HG03280 (cell line): ENCODE data around the gene SYNE1.

Experiments used
- ATAC-seq: cut with Tn5 transposase; IDR thresholded peaks from one replicate; pipeline ENCODE4 v1.9.1; 2021; ENCODE audit warnings: mild to moderate bottlenecking, moderate library complexity; ENCODE audit not compliant: unreplicated experiment

The SYNE1 gene

DNA sequence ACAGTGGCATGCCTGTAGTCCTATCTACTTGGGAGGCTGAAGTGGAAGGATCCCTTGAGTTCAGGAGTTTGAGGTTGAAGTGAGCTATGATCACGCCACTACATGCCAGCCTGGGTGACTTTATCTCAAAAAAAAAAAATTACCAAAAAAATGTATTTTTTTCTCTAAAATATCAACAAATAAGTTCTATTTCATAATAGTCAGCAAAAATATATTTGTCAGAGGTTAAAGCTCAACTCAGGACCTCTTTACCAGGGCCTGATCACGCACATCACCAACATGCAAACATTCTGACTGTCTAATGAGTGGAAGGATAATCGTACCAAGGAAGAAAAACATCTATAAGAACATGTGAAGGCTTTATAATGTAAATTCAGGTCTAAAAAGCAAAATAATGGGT lies 387.0 kb downstream of the SYNE1 start:
- no peak for ATAC-seq

DNA sequence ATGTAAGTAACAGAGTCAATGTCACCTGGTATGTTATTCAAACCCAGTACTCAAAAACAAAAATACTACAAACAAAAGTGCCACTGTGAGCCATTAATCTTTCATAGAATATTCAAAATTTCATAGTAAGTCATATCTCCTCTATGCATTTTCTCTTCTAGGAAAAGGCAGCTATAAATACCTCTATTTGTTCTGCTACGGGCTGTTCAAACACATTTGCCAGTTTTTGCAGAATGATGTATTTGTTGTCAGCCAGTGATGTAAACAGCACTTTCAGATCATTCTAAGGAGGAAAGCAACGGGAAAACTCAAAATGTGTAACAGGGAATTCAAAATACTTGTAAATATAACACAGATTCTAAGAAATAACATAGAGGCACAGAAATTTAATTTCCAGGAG lies 388.2 kb downstream of the SYNE1 start:
- no peak for ATAC-seq

- ATAC-seq, result no peak
Measured at GRCh38 chr6:152246554-152247337, 390.4 kb downstream of the SYNE1 start.

GRCh38 chr6:152244998-152245630 lies 392.0 kb downstream of the SYNE1 start:
- ATAC-seq, result no peak

DNA sequence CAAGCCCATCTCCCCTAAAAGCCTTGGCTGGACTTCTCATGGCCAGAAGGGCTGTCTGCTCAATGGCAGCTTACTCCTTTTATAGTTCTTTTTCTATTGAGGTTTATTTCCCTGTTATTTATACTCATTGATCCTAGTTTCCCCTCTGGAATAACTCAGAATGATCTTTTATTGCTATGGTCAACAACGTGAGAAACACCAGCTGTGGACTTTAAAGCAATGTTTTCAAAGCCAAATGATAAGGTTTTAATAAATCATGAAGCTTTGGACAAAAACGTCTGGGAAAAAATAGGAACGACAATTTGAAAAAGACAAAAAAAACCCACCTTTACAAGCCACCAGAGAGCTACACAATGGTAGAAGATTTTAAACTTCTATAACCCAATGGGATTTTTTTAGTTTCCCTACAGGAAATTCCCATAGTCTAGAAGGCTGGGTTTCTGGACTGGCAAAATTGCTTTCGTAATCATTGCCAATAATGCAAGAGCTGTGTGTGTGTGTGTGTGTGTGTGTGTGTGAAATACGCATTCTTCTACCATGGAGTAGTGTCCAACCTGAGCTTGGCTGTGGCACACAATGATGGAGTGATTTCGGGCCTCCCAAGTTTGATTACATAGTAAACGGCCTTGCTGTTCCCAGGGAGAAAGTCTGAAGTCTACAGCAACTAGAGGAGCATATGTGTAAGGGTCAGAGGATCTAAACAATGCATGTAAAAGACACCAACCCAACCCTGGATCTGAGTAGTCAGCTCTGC lies 396.0 kb downstream of the SYNE1 start:
- no peak for ATAC-seq

DNA sequence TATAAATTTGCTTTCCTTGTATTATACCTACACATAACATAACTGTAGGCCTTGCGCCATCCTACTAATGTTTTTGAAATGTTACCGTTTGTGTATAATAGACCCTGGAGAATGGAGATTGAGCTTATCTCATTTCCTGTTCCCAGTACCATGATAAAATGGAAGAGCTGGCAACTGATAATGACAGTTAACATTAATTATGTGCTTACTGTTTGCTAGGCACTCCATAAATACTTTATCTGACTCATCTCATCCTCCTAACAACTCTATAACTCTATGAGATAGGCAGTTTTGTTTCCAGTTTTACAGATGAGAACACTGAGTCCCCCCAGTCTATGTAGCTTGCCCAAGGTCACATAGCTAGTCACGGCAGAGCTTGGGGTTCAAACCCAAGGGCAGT lies 396.7 kb downstream of the SYNE1 start:
- ATAC-seq, result no peak

DNA sequence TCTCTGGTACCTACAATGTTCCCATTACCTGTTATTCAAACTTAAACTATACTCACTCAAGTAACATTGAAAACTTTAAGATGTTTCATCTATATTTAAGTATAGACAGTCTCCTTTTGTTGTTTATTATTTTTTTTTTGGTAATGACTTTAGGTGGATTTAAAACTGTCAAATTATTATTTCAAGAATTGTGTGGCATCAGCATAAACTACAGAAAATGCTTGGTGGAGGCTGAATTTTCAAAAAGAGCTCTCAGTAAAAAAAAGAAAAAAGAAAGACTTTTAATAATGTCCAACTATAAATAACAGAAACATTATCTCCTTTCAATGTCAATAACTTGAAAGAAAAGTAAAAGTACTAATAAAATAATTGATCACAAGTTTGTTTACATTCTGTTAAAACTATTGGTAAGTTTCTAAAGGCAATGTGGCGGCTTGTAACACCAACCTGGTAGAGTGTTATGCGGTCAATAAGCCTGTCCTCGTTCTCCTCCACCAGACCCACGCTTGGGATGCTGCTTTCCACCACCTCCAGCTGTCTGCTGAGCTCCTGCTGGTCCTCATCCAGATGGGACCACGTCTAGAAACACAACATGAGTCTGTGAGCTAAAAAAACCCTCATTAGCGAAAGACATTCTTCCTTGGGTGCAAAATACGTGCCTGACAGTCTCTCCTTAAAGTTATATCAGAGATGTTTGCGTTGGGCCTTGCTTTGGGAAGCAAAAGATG lies 400.6 kb downstream of the SYNE1 start:
- no peak for ATAC-seq

DNA sequence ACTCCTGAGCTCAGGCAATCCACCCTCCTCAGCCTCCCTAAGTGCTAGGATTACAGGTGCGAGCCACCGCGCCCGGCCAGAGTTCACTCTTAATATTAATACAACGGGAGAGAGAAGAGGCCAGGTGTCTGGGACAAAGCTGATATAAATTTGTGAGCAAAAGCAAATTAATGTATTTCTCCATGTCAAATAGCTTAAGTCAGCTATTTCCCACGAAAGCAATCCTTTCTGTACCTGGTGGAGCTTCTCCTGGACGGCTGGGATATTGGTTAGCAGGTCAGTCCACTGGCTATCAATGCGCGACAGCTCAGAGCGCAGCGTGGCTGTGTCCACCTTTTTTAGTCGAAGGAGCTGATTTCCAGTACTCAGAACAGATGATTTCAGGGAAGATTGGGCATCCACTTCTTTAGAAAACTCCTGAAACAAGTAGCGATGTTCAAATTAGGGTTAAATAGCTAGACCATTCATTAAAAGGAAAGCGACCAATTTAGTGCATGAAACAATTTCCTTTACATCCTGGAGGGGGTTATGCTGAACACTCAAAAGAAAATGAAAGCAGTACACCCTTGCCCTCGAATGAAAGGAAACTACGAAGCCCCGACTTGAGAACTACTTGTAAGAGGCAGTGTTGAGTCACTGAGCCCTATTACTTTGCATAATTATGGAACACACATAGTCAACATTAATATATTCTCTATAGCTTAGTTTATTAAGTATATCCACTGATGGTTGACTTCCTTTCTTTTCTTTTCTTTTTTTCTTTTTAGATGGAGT lies 403.4 kb downstream of the SYNE1 start:
- ATAC-seq, result no peak

- no peak for ATAC-seq
Measured at GRCh38 chr6:152232501-152233151, 404.5 kb downstream of the SYNE1 start.

GRCh38 chr6:152229330-152229729 lies 407.8 kb downstream of the SYNE1 start:
- ATAC-seq, result no peak

DNA sequence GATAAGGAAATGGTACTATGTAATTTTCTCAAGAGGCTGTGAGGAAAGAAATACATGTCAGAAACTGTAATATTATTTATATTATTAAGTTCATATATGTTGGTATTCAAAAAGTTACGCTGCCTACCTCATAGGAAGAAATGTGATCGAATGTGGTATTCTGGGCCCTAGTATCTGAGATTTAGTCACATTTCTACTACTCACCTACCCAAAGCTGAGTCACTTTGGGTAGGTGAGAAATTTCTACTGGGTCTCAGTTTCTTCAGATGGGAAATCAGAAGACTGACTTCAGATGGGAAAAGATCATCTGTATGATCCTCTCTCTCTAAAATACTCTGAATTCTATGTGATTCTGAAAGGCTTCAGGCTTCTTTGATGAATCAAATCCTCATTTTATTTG lies 411.0 kb downstream of the SYNE1 start:
- ATAC-seq, result no peak

DNA sequence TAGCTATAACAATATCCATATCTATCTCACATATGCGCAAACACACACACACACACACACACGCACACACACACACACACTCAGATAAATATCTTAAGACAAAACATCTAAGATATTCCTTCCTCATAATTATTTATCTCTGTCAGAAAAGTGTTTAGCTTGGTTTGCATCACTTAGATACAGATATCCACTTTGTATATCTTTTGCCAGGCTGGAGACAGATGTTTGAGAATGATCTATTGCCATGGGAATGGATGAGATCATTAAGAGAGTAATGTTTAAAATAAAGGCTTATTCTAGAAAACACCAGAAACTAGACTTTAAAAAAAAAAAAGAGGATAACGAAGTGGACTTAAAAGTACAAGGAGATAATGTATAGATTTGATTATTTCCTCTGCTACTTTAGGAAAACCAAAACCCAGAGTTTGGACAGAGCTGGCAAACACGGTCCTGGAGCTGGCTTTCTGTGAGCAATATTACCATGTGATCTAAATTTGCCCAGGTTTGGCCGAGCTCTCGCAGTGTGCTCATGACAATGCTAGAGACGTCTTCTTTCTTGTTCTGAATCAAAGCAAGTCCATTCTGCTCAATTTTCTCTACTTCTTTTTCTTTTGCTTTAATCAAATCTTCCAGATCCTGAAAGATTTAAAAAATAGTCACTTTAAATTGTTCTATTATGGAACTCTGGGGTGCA lies 411.8 kb downstream of the SYNE1 start:
- ATAC-seq, result no peak

GRCh38 chr6:152223636-152224035 lies 413.5 kb downstream of the SYNE1 start:
- ATAC-seq, result no peak

DNA sequence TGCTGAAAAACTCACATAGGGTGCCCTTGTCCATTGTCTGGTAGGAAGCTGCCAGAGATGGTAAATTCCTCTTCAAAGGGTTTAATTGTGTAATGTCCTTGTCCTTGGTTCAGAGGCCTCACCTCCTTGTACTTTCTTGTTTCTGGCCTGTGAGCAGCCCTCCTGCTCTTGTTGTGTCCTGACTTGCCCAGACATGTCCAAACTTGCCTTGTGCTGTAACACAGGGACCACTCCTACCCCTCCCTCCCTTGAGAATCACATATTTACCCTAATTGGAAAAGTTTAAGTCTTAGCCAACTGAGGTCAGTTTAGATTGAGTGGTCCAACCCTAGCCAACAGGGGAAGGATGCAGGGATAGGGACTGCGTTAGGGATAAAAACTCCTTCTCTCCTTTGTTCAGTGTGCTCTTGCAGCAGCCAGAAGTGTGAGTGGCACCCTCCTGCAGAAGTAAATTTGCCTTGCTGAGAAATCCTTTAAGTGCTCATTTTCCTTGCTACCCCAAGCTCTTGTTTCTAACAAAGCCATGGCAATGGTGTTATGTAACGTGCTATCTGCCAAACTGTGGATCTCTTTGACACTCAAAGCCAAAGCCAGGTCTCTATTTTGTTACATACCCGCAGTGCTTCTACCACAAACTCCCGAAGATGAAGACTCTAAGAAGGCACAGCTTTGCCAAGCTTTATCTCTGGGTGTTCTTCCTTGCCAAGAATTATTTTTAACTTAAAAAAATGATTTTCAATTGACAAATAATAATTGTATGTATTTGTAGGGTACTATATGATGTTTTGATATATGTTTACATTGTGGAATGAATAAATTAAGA lies 415.1 kb downstream of the SYNE1 start:
- no peak for ATAC-seq

DNA sequence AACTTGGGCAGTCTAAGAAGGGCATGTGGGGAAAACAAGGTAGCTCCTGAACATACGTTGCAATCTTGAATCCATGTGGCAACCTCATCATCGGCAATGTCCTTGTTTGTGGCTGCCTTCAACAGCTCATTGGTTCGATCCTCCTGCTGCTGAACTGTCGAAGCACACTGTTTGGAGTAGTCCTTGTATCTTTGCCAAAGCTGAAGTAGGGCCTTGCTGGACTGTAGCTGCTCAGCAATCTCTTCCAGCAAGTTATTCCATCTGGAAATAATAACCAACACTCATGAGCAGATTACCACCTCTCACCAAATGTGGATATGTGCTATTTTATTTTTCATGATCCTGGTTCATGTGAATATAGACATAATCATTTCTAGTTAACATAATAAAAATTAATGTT lies 416.4 kb downstream of the SYNE1 start:
- ATAC-seq, result no peak

GRCh38 chr6:152218887-152219286 lies 418.3 kb downstream of the SYNE1 start:
- ATAC-seq, result no peak

GRCh38 chr6:152212437-152212836 lies 424.7 kb downstream of the SYNE1 start:
- no peak for ATAC-seq

DNA sequence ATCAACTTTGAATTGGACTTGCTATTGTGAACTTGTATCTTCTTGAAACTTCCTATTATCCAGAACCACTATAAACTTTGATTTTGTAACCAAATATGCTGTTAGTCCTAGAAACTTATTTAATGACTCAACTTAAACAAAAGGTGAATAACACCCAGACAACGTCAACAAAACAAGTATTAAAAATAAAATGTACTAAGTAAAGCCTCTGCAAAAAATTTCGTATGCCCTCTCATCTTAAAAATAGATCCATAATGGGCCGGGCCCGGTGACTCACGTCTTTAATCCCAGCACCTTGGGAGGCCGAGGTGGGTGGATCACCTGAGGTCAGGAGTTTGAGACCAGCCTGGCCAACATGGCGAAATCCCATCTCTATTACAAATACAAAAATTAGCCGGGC lies 428.0 kb downstream of the SYNE1 start:
- no peak for ATAC-seq
